G401.6 (cell line): ENCODE measurements around the gene ANO8.
"Not testable (repeated sequence)": the region's sequence is repeated elsewhere in the genome, so short reads cannot be mapped to it uniquely, and the experiment has no call there.

Experiments used
- FAIRE-seq: peaks from 2 replicates; lab custom pipeline; 2012; peaks lifted over from hg19 to GRCh38; lab: Jason Lieb, UNC

ANO8 gene, protein sequence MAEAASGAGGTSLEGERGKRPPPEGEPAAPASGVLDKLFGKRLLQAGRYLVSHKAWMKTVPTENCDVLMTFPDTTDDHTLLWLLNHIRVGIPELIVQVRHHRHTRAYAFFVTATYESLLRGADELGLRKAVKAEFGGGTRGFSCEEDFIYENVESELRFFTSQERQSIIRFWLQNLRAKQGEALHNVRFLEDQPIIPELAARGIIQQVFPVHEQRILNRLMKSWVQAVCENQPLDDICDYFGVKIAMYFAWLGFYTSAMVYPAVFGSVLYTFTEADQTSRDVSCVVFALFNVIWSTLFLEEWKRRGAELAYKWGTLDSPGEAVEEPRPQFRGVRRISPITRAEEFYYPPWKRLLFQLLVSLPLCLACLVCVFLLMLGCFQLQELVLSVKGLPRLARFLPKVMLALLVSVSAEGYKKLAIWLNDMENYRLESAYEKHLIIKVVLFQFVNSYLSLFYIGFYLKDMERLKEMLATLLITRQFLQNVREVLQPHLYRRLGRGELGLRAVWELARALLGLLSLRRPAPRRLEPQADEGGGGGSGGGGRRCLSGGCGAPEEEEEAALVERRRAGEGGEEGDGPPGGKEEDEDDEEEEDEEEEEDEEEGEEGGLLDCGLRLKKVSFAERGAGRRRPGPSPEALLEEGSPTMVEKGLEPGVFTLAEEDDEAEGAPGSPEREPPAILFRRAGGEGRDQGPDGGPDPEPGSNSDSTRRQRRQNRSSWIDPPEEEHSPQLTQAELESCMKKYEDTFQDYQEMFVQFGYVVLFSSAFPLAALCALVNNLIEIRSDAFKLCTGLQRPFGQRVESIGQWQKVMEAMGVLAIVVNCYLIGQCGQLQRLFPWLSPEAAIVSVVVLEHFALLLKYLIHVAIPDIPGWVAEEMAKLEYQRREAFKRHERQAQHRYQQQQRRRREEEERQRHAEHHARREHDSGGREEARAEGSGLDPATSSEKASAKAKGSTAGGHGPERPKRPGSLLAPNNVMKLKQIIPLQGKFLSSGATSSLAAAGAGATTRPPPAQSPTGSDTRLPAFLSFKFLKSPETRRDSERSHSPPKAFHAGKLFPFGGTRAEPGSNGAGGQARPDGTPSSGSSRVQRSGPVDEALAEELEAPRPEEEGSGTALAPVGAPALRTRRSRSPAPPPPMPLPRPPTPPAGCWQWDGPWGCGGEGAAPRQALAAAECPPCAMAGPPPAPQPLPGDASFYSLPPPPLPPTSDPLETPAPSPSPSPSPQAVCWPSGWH

GRCh38 chr19:17334414-17335409 is at the start of gene ANO8:
TSS of gene ANO8 (minus strand) at chr19:17334855. CDS start at chr19:17334670, 185 bp downstream.
- peak; percentile 86 for FAIRE-seq

GRCh38 chr19:17380426-17381138 is 45.9 kb upstream of the ANO8 start:
- no peak for FAIRE-seq

- no peak for FAIRE-seq
These were observed 44.6 kb upstream of the ANO8 start for GRCh38 chr19:17379221-17379631.

DNA sequence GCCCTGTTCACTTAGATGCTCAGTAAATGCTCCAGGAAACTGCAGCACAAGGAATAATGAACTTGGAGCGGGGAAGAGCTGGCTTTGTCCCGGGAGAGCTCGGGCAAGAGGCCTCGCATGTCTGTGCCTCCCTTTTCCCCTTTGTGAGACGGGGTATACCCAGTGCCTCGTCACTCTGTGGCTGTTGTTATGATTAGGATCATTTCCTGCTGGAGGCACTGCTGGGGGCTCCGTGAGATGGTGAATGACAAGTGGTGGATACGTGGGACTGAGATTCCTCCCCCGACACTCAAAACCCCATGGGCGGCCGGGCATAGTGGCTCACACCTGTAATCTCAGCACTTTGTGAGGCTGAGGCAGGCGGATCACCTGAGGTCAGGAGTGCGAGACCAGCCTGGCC is 43.6 kb upstream of the ANO8 start:
- FAIRE-seq, result no peak

GRCh38 chr19:17376935-17377600 is 42.4 kb upstream of the ANO8 start, which contains the start of gene PLVAP:
TSS of gene PLVAP (minus strand) at chr19:17377342. CDS start at chr19:17377288, 54 bp downstream.
- FAIRE-seq, result no peak

DNA sequence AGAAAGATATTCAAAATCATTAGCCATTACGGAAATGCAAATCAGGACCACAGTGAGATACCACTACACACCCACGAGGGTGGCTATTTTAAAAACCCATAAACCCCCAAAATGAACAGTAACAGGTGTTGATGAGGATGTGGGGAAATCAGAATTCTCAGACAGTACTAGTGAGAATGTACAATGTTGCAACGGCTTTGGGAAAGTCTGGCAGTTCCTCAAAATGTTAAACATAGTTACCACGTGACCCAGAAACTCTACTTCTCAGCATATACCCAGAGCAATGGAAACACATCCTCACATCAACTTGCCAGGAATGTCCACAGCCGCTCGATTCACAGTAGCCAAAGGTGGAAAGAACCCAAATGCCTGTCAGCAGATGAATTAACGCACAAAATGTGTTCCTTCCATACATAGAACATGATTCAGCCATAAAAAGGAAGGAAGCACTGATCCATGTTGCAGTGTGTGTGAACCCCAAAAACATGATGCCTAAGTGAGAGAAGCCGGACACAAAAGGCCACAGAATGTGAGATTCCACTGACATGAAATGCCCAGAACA is 35.5 kb upstream of the ANO8 start:
- no peak for FAIRE-seq

GRCh38 chr19:17365361-17365760 is 30.7 kb upstream of the ANO8 start:
- no peak for FAIRE-seq

GRCh38 chr19:17363852-17364605 is 29.4 kb upstream of the ANO8 start:
- FAIRE-seq, result not testable (repeated sequence)

DNA sequence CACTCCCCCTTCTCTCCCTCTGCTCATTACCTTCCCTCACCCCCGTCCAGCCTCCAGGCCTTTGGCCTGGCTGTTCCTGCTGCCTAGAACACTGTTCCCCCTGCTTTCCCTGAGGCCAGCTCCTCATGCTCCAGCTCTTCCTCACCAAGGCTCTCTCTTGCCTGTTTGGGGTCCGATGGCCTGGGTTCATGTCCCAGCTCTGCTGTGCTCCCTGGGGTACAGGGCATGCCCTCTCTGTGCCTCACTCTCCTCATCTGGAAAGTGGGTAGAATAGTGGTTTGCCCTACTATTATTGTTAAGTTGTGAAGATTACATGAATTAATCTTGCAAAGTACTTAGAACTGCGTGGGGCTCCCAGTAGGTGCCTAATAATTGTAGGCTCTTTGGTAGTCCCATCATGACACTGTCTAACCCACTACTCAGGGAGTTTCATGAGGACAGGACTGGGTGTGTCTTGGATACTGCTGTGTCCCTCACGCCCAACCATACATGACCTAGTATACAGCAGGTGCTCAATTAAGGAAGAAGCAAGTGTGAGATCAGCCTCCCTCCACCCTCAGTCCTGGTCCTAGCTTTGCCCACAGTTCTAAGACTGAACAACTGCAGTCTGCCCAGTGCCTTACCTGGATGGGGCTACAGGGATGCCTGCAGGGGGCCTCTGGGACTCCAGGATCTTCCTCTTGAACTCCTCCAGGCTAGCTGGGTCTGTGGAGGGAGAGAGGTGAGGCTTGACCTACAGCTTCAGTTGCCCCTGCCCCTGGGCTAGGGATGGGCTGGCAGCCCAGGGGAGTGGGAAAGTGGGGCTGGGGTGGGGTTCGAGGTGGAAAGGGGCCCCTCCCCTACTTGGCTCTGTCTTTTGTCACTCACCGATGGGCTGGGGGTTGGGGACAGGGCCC is 25.5 kb upstream of the ANO8 start:
- no peak for FAIRE-seq

DNA sequence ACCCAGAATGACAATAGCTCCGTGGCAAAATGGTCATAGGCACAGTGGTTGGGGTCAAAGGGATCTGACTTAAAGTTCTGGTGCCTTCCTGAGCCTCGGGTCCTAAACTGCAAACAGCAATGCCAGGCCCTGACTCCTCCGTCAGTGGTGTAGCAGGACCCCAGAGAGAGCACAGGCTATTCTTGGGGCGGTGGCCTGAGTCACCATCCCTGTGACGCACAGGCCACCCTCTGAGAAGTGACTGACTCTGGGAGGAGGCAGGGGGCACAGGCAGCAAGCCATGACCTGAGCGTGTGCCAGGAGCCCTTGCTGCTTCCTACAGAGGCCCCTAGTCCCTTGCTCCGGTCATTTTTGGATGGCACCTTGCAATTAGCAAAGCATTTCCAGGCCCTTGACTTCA is 23.7 kb upstream of the ANO8 start:
- FAIRE-seq, result no peak

- no peak for FAIRE-seq
These were observed 23.1 kb upstream of the ANO8 start for GRCh38 chr19:17357724-17358123.

DNA sequence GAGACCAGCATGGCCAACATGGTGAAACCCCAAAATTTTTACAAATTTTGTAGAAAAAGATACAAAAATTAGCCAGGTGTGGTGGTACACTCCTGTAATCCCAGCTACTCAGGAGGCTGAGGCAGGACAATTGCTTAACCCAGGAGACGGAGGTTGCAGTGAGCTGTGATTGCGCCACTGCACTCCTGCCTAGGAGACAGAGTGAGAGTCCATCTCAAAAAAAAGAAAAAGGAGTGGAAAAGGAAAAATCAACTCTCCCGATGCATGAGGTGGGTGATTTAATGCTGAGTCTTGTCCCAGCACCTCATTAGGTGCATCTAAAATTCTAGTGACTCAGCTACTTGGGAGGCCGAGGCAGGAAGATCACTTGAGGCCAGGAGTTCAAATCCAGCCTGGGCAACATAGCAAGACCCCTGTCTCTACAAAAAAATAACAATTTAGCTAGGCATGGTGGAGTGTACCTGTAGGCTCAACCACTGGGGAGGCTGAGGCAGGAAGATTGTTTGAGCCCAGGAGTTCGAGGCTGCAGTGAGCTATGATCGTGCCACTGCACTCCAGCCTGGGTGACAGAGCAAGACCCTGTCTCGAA is 22.5 kb upstream of the ANO8 start:
- FAIRE-seq, result no peak

DNA sequence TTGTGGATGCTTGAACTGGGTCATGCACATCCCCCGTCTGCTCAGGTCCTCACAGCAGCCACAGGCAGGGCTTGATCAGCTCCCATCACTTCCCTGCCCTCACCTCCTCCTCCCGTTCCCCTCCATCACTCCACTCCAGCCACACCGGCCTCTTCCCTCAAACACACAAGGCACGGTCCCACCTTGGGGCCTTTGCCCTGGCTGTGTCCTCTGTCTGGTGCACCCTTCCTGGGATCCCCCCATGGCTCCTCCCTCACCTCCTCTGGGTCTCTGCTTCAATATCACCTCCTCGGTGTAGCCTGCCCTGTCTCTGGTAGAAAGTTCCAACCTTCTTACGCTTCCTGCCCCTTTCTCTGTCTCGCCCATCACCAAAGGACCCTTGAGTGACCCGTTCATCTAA is 18.7 kb upstream of the ANO8 start:
- no peak for FAIRE-seq

GRCh38 chr19:17352608-17353280 is 18.1 kb upstream of the ANO8 start:
- FAIRE-seq, result no peak

DNA sequence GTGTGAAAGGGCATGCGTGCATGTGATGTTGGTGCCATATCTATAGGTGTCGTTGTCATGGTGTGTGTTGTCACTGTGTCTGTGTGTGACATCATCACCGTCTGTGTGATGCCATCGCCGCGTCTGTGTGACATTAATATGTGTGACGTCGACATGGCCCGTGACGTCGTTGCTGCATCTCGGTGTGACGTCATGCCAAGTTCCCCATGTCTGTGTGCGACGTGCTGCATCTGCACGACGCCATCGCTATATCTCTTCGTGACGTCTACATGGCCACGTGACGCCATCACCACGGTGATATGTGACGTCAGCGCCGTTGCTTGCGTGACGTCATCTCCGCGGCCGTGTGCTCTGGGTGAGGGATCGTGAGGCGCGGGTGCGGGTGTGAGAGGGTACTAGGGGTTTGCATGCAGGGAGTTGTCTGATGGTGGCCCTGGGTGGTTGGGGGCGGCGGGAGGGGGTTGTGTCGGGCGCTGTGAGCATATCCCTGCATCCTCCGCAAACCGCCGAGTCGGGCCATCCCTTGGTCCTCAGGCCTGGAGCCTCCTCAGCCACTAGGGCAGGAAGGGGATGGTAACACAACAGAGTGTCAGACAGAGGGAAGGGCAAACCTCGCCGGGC is 17.3 kb upstream of the ANO8 start:
- FAIRE-seq, result no peak

DNA sequence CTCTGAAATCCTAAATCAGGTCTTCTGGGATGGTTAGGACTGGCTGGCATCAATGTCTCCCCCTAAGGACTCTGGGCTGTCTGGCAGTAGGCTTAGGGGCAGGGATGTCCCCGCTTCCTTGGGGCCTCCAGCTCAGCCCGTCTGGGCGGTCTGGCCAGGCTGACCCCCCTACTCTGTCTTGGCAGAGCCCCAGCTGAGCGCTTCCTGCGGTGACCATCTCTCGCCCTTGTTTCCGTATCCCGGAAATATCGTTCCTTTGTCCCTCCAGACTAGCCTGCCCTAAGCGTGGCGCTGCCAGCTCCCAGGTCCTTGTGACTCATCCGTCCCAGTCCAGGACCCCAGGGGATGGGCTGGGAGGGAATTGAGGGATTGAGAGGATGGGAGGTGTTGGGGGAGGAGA is 14.0 kb upstream of the ANO8 start:
- no peak for FAIRE-seq
